ENCODE measurements around the gene MXRA8. TPM values are rescaled to one million over a fixed set of nuclear protein-coding genes. Genes with fewer than 3 reads are reported as not detected.

Gene MXRA8
- total RNA-seq, 1 experiment from 2014 or later = 25.3 TPM

DNA sequence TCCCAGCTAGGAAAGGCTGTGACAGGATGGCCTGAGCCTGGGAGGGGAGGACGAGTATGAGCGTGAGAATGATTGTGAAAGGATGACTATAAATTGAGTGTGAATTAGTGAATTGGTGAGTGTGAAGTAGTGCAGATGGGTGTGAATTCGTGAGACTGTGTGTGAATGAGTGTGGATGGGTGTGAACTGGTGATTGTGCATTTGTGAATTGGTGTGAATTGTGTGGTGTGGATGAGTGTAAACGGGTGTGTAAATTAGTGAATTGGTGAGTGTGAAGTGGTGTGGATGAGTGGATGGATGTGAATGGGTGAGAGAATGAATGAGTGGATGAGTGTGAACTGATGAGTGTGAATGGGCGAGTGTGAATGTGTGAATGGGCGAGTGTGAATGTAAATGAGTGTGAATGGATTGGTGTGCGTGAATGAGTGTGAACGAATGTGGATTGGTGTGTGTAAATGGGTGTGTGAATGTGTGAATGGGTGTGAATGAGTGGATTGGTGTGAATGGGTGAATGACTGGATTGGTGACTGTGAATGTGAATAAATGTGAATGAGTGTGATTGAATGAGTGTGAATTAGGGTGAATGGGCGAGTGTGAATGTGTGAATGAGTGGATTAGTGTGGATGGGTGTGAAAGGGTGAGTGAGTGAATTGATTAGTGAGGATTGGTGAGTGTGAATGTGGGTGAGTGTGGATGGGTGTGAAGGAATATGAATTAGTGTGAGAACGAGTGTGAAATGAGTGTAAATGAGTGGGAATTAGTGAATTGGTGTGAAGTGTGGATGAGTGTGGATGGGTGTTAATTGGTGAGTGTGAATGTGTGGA lies 7.7 kb upstream of the MXRA8 start:
- H3F3A ChIP-seq (ENCODE audit: low read length, unreplicated experiment) = no peaks in the 10 kb centered on the region
- intact Hi-C loops (cut with micrococcal nuclease) = no loop called here
- no peak overlapping the region for H3K4me2 ChIP-seq (ENCODE audit: low read length)
- peaks cover 16% of the 10 kb centered on the region; the same call in 1 of the 2 replicates for H3K9me3 ChIP-seq (ENCODE audit: low read length)
- no peaks in the 10 kb centered on the region for H3K36me3 ChIP-seq (ENCODE audit: low read depth, low read length)
- no TSS peak for BruUV-seq (replicated peaks)
- DNase-seq (no peak), ATAC-seq (no peak)
- H3K9me2 ChIP-seq (replicated peaks; ENCODE audit: low read length) = no peaks in the 10 kb centered on the region
- no peak overlapping the region for H3K4me3 ChIP-seq (ENCODE audit: low read length)
- no peak overlapping the region for H2AFZ ChIP-seq (ENCODE audit: low read length)
- no peaks in the 10 kb centered on the region for H4K20me1 ChIP-seq (ENCODE audit: low read length)
- H3K9ac ChIP-seq (ENCODE audit: low read length) = no peak overlapping the region
- ChIA-PET POLR2A (ENCODE audit: unreplicated experiment) (no interaction called here), CTCF (no interaction called here)
- no peak for TF ChIP-seq EZH2phosphoT487 (IDR thresholded peaks at IDR 0.05; ENCODE audit: borderline replicate concordance, low read length)
- TF ChIP-seq CTCF (conservative IDR thresholded peaks at IDR 0.05; ENCODE audit: low read depth, low read length) = no peak
- TF ChIP-seq EZH2 (IDR thresholded peaks at IDR 0.05; ENCODE audit: low read length, unreplicated experiment) = no peak
- no peaks in the 10 kb centered on the region for H3K79me2 ChIP-seq (ENCODE audit: low read length)
- H3K27me3 ChIP-seq (ENCODE audit: low read length) = no peaks in the 10 kb centered on the region
- H3K27ac ChIP-seq (ENCODE audit: low read length) = no peak overlapping the region
- peaks cover 10% of the 10 kb centered on the region for H3K4me1 ChIP-seq (ENCODE audit: insufficient read depth, low read length)

DNA sequence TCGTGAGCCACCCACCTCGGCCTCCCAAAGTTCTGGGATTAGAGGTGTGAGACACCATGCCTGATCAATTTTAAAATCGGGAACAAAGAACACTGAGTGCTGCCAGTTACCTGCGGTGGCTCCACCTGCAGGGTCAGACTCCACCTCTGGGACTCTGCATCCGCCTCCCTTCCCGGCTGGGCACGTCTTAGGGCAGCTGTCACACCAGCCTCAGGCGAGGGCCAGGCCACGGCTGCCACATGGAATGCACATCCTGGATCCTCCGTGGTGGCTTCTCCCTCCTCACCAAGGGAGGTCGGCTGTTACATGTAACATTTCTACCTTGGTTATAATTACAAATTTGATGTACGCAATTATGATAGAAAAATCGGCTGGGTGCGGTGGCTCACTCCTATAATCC lies 5.9 kb upstream of the MXRA8 start:
- no peaks in the 10 kb centered on the region for H4K20me1 ChIP-seq (ENCODE audit: low read length)
- CTCF ChIA-PET = no interaction called here
- H3K9me3 ChIP-seq (ENCODE audit: low read length) = peaks cover 16% of the 10 kb centered on the region; the same call in 1 of the 2 replicates
- H3K4me1 ChIP-seq (ENCODE audit: insufficient read depth, low read length) = peaks cover 29% of the 10 kb centered on the region
- no peak overlapping the region for H3K4me2 ChIP-seq (ENCODE audit: low read length)
- no peak overlapping the region for H2AFZ ChIP-seq (ENCODE audit: low read length)
- no peaks in the 10 kb centered on the region for H3K79me2 ChIP-seq (ENCODE audit: low read length)
- H3F3A ChIP-seq (ENCODE audit: low read length, unreplicated experiment) = no peaks in the 10 kb centered on the region
- DNase-seq (peak; percentile 96), ATAC-seq (peak; percentile 53)
- TF ChIP-seq CTCF (conservative IDR thresholded peaks at IDR 0.05; ENCODE audit: low read depth, low read length) (0 out of 2 replicates have a peak, but pooled peaks have one; percentile 10), EZH2 (IDR thresholded peaks at IDR 0.05; ENCODE audit: low read length, unreplicated experiment) (no peak)
- no peaks in the 10 kb centered on the region for H3K36me3 ChIP-seq (ENCODE audit: low read depth, low read length)
- intact Hi-C loops (cut with micrococcal nuclease) = no loop called here
- H3K9ac ChIP-seq (ENCODE audit: low read length) = no peak overlapping the region
- no peaks in the 10 kb centered on the region for H3K9me2 ChIP-seq (replicated peaks; ENCODE audit: low read length)
- POLR2A ChIA-PET (ENCODE audit: unreplicated experiment) = interaction anchor here (0.7 kb wide), 1 partner anchor 11 kb away, joined by 3 read pairs; no protein-coding TSS in a partner anchor
- H3K4me3 ChIP-seq (ENCODE audit: low read length) = no peak overlapping the region
- no peaks in the 10 kb centered on the region for H3K27me3 ChIP-seq (ENCODE audit: low read length)
- H3K27ac ChIP-seq (ENCODE audit: low read length) = peak overlapping the region; percentile 3; the same call in 1 of the 2 replicates
- no TSS peak for BruUV-seq (replicated peaks)

DNA sequence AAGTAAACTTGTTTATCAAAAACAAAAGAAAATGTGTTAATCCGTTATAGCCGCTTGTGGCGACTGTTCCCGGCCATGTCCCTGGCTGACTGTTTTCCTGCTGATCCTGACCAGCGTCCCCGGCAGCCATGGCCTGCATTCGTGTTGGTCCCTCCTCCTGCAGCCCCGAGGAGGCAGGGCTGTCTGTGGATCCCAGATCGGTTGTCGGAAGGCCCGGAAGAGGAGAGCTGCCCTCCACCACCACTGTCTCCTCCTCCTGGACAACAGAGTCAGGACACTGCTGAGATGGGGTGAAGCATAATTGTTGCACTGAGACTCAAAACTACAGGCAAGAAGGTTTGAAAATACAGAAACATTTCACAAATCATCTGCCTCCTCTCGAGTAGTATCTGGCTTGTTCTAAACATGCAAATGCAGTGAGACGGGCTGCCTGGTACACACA lies 3.6 kb upstream of the MXRA8 start:
- Histone ChIP-seq H3K4me1 (ENCODE audit: insufficient read depth, low read length) (peaks cover 29% of the 10 kb centered on the region), H4K20me1 (ENCODE audit: low read length) (no peaks in the 10 kb centered on the region), H3K36me3 (ENCODE audit: low read depth, low read length) (no peaks in the 10 kb centered on the region), H3K4me3 (ENCODE audit: low read length) (no peak overlapping the region), H3K27ac (ENCODE audit: low read length) (no peak overlapping the region), H3F3A (ENCODE audit: low read length, unreplicated experiment) (no peaks in the 10 kb centered on the region), H3K79me2 (ENCODE audit: low read length) (no peaks in the 10 kb centered on the region), H3K27me3 (ENCODE audit: low read length) (no peaks in the 10 kb centered on the region), H3K9ac (ENCODE audit: low read length) (no peak overlapping the region), H3K9me3 (ENCODE audit: low read length) (peaks cover 12% of the 10 kb centered on the region; the same call in 1 of the 2 replicates), H2AFZ (ENCODE audit: low read length) (no peak overlapping the region), H3K9me2 (replicated peaks; ENCODE audit: low read length) (no peaks in the 10 kb centered on the region), H3K4me2 (ENCODE audit: low read length) (no peak overlapping the region)
- intact Hi-C loops (cut with micrococcal nuclease) = loop anchor here (2.0 kb wide), 1 partner anchor 17 kb away; no protein-coding TSS in a partner anchor
- DNase-seq (no peak), ATAC-seq (no peak)
- BruUV-seq (replicated peaks) = no TSS peak
- POLR2A ChIA-PET (ENCODE audit: unreplicated experiment) = no interaction called here
- CTCF ChIA-PET = no interaction called here
- TF ChIP-seq CTCF (conservative IDR thresholded peaks at IDR 0.05; ENCODE audit: low read depth, low read length) (no peak), EZH2 (IDR thresholded peaks at IDR 0.05; ENCODE audit: low read length, unreplicated experiment) (no peak), EZH2phosphoT487 (IDR thresholded peaks at IDR 0.05; ENCODE audit: borderline replicate concordance, low read length) (no peak)

All from PC-3 (cell line).